H1 (cell line): Measurements from ENCODE around the gene SEC62. TPM values are rescaled to one million over a fixed set of nuclear protein-coding genes. Genes with fewer than 3 reads are reported as not detected.

Experiments used
- CTCF ChIA-PET: fragments of 300-600 bp; sonication (Branson Sonifier 250); formaldehyde crosslinking; loops from one replicate; lab custom pipeline; 2021; ENCODE audit not compliant: partially characterized antibody; lab: Charles Lee
- POLR2A ChIA-PET: fragments of 300-600 bp; sonication (Branson Sonifier 250); formaldehyde crosslinking; loops from one replicate; lab custom pipeline; 2021; ENCODE audit warnings: inconsistent platforms; ENCODE audit not compliant: partially characterized antibody; lab: Charles Lee
- DNase-seq, 2 experiments: peaks; one replicate each; pipeline versions ENCODE4 v3.0.0 to v3.0.0-alpha.2; 2010 to 2022; ENCODE audit warnings: low spot score in 2 of 2, low read depth in 1 of 2, mixed read lengths in 1 of 2
- FAIRE-seq: peaks from 2 replicates; lab custom pipeline; 2011; peaks lifted over from hg19 to GRCh38; lab: Jason Lieb, UNC
- H2AFZ ChIP-seq: 2 replicates; pipeline ENCODE4 v1.8.1; 2012; ENCODE audit warnings: low read length, inconsistent platforms
- H2AK5ac ChIP-seq: 2 replicates; pipeline ENCODE4 v1.6.1; 2013; ENCODE audit warnings: low read depth, low read length
- H2BK120ac ChIP-seq: replicated peaks from 2 replicates; pipeline ENCODE3; 2013; ENCODE audit warnings: low read depth, low read length, inconsistent platforms
- H2BK12ac ChIP-seq: 2 replicates; pipeline ENCODE4 v1.6.1; 2013; ENCODE audit warnings: low read depth, low read length
- H2BK15ac ChIP-seq: 2 replicates; pipeline ENCODE4 v1.6.1; 2013; ENCODE audit warnings: low read length
- H2BK20ac ChIP-seq: 2 replicates; pipeline ENCODE4 v1.6.1; 2013; ENCODE audit warnings: low read length
- H2BK5ac ChIP-seq: 2 replicates; pipeline ENCODE4 v1.6.1; 2013; ENCODE audit warnings: low read depth, low read length
- H3K14ac ChIP-seq: 2 replicates; pipeline ENCODE4 v1.6.1; 2013; ENCODE audit warnings: inconsistent platforms; ENCODE audit not compliant: insufficient read length
- H3K18ac ChIP-seq: 2 replicates; pipeline ENCODE4 v1.6.1; 2013; ENCODE audit warnings: low read length; ENCODE audit errors: extremely low read depth
- H3K23ac ChIP-seq: 2 replicates; pipeline ENCODE4 v1.6.1; 2013; ENCODE audit warnings: inconsistent platforms; ENCODE audit not compliant: insufficient read length
- H3K23me2 ChIP-seq: 2 replicates; pipeline ENCODE4 v1.6.1; 2013; ENCODE audit warnings: low read depth, low read length
- H3K27ac ChIP-seq: 2 replicates; pipeline ENCODE4 v1.6.1; 2011; ENCODE audit warnings: low read depth, low read length, inconsistent platforms
- H3K27me3 ChIP-seq, 4 experiments: replicated peaks in 1 of 4; 1 replicate in 1 of 4; 2 replicates in 3 of 4; pipeline versions ENCODE4 v1.6.1 to v1.8.1; 2011 to 2013; ENCODE audit warnings: low read length in 3 of 4, mild to moderate bottlenecking in 3 of 4, inconsistent platforms in 2 of 4, mixed read lengths in 2 of 4, moderate library complexity in 1 of 4; ENCODE audit not compliant: control insufficient read depth in 3 of 4, insufficient read depth in 3 of 4; ENCODE audit errors: extremely low read depth in 1 of 4
- H3K36me3 ChIP-seq, 4 experiments: 2 replicates each; pipeline versions ENCODE4 v1.6.1 to v1.8.1; 2011 to 2013; ENCODE audit warnings: mild to moderate bottlenecking in 4 of 4, low read length in 3 of 4, moderate library complexity in 2 of 4, control low read depth in 1 of 4, inconsistent platforms in 1 of 4; ENCODE audit not compliant: insufficient read depth in 4 of 4, control insufficient read depth in 2 of 4
- H3K4ac ChIP-seq: replicated peaks from 2 replicates; pipeline ENCODE3; 2013; ENCODE audit warnings: low read length, low read depth, mixed read lengths, inconsistent platforms; ENCODE audit not compliant: insufficient read length
- H3K4me1 ChIP-seq, 4 experiments: replicated peaks in 1 of 4; 1 replicate in 1 of 4; 2 replicates in 3 of 4; pipeline versions ENCODE4 v1.6.1 to v1.8.1; 2011 to 2013; ENCODE audit warnings: low read length in 3 of 4, inconsistent platforms in 2 of 4, mixed read lengths in 1 of 4; ENCODE audit not compliant: insufficient read depth in 4 of 4, control insufficient read depth in 3 of 4
- H3K4me2 ChIP-seq, 2 experiments: 2 replicates each; pipeline versions ENCODE4 v1.6.1 to v1.8.1; 2011 to 2013; ENCODE audit warnings: low read depth in 2 of 2, low read length in 2 of 2, control low read depth in 1 of 2, inconsistent platforms in 1 of 2, mild to moderate bottlenecking in 1 of 2; ENCODE audit not compliant: insufficient read depth in 1 of 2
- H3K4me3 ChIP-seq, 4 experiments: fragments of 200-600, 300-600 bp in 1 of 4; sonication (generic), shearing (Covaris generic), sonication (Bioruptor Twin) in 1 of 4; 2 replicates each; pipeline versions ENCODE4 v1.5.1 to v1.8.1; 2011 to 2016; ENCODE audit warnings: low read length in 4 of 4, low read depth in 3 of 4, control low read depth in 2 of 4, inconsistent platforms in 2 of 4, mild to moderate bottlenecking in 2 of 4, mixed read lengths in 1 of 4, moderate library complexity in 1 of 4; ENCODE audit not compliant: insufficient read depth in 2 of 4; ENCODE audit errors: extremely low read depth in 1 of 4
- H3K56ac ChIP-seq: replicated peaks from 2 replicates; pipeline ENCODE3; 2013; ENCODE audit warnings: low read depth, mild to moderate bottlenecking, mixed read lengths, low read length, inconsistent platforms; ENCODE audit not compliant: insufficient read length
- H3K79me1 ChIP-seq: 2 replicates; pipeline ENCODE4 v1.6.1; 2013; ENCODE audit warnings: low read depth, low read length, control low read depth
- H3K79me2 ChIP-seq, 2 experiments: 2 replicates each; pipeline versions ENCODE4 v1.6.1 to v1.8.1; 2012 to 2013; ENCODE audit warnings: low read length in 2 of 2, mild to moderate bottlenecking in 2 of 2, inconsistent platforms in 1 of 2; ENCODE audit not compliant: insufficient read depth in 2 of 2, control insufficient read depth in 1 of 2
- H3K9ac ChIP-seq, 4 experiments: replicated peaks in 1 of 4; 1 replicate in 1 of 4; 2 replicates in 3 of 4; pipeline versions ENCODE4 v1.6.1 to v1.8.1; 2011 to 2013; ENCODE audit warnings: low read depth in 3 of 4, low read length in 3 of 4, control low read depth in 2 of 4, mild to moderate bottlenecking in 2 of 4, moderate library complexity in 2 of 4, inconsistent platforms in 1 of 4; ENCODE audit errors: extremely low read depth in 1 of 4
- H3K9me3 ChIP-seq, 2 experiments: 2 replicates each; pipeline versions ENCODE4 v1.6.1 to v1.8.1; 2012 to 2013; ENCODE audit warnings: mild to moderate bottlenecking in 2 of 2, moderate library complexity in 2 of 2, control low read depth in 1 of 2, inconsistent platforms in 1 of 2, low read depth in 1 of 2, low read length in 1 of 2, mixed read lengths in 1 of 2; ENCODE audit not compliant: insufficient read depth in 2 of 2
- H4K20me1 ChIP-seq, 2 experiments: replicated peaks in 1 of 2; 2 replicates each; pipeline versions ENCODE3 to v1.8.1; 2011 to 2013; ENCODE audit warnings: inconsistent platforms in 2 of 2, low read length in 2 of 2, mild to moderate bottlenecking in 1 of 2; ENCODE audit not compliant: insufficient read depth in 2 of 2, control insufficient read depth in 1 of 2
- H4K5ac ChIP-seq: 2 replicates; pipeline ENCODE4 v1.6.1; 2013; ENCODE audit warnings: low read length, low read depth, mixed read lengths, inconsistent platforms; ENCODE audit not compliant: insufficient read length
- H4K8ac ChIP-seq: 2 replicates; pipeline ENCODE4 v1.8.0; 2013; ENCODE audit warnings: mild to moderate bottlenecking, moderate library complexity, low read length, inconsistent platforms; ENCODE audit not compliant: insufficient read depth; ENCODE audit errors: extremely low read depth
- H4K91ac ChIP-seq: replicated peaks from 2 replicates; pipeline ENCODE3; 2013; ENCODE audit warnings: low read length, mixed read lengths, inconsistent platforms; ENCODE audit not compliant: insufficient read length
- HDAC2 ChIP-seq, 2 experiments: fragments of 300-600 bp in 1 of 2; sonication (generic) in 1 of 2; IDR thresholded peaks; 2 replicates each; pipeline ENCODE4 v1.6.1; 2011 to 2012; ENCODE audit warnings: low read depth in 2 of 2, low read length in 2 of 2, mild to moderate bottlenecking in 2 of 2, moderate library complexity in 2 of 2, borderline replicate concordance in 1 of 2, inconsistent platforms in 1 of 2
- KDM5A ChIP-seq: fragments of 200-600 bp; IDR thresholded peaks from 2 replicates; pipeline ENCODE4 v1.7.1; 2012; ENCODE audit warnings: mild to moderate bottlenecking, low read length, inconsistent platforms, mixed read lengths
- WGBS, 2 experiments: shearing (Covaris generic) in 1 of 2; methylation state at CpG; one replicate each; pipeline versions ENCODE4 v1.1.6 to v1.1.7; 2013 to 2015; ENCODE audit warnings: low lambda C conversion rate in 2 of 2, mixed read lengths in 2 of 2, inconsistent platforms in 1 of 2, low coverage in 1 of 2, missing lambda C conversion rate in 1 of 2; ENCODE audit not compliant: insufficient replicate concordance in 2 of 2, insufficient coverage in 1 of 2, insufficient read length in 1 of 2; ENCODE audit errors: extremely low coverage in 1 of 2, missing lambda C conversion rate in 1 of 2; 5-methylcytosine and 5-hydroxymethylcytosine counted together
- polyA plus RNA-seq, 7 experiments: library from polyadenylated mRNA; depleted of rRNA in 3 of 7; stranded (reverse) in 5 of 7; unstranded in 2 of 7; fragments of >200 nt in 5 of 7; fragments of 200-250 nt in 2 of 7; gene quantifications; 1 replicate in 5 of 7; 2 replicates in 1 of 7; 4 replicates in 1 of 7; pipeline versions ENCODE4 v1.2.1 to v1.2.3, GENCODE V29; 2011 to 2013; ENCODE audit warnings: missing spikeins in 2 of 7, mixed read lengths in 2 of 7
- total RNA-seq: library from RNA; stranded (reverse); fragmentation: NEBNext Ultra II Directional; extraction: Animal tissue kit (Norgen Biotek cat#: 25700); gene quantifications from 2 replicates; pipeline ENCODE4 v1.2.1, GENCODE V29; 2021

Gene SEC62
- total and polyA plus RNA-seq, 2 of the 8 experiments (the other 6 are each of a cell fraction or from before 2014, with no cell fraction given) = 67.8 to 113 TPM

DNA sequence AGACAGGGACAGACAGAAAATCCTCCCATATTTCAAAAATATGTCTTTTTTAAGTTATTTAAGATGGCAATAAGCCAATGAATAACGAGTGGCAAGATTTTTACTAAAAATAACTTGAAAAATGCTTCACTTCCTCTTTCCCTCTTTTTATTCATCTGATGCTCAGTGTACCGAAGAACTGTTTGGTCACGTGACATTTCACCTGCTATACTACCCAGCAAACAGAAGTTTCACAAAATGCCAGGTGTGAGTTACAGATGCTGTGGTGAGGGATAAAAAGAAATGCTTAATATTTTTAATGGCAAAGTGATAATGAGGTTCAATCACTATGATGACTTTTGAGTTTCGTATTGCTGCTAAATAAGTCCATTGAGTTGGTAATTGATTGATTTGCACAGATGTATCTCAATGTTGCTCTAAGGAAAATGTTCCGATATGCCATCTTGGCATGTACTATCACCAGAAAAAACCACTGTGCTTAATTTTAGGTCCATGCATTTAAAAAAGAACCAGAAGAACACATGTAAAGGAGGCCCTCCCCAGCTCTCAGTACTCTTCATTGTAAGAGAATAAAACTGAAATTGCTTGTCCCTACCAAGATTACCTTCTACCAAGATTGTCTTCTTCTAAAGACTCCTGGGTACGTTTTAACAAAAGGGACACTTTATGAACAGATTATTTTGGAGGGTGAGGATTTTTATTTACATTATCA, 26.0 kb upstream of the SEC62 start:
- TF ChIP-seq HDAC2 (IDR thresholded peaks at IDR 0.05; ENCODE audit: borderline replicate concordance in 1 of 2, low read depth in 2 of 2, low read length in 2 of 2) (no peak), KDM5A (no peak)
- H3K27me3 ChIP-seq = no peaks in the 10 kb centered on the region
- no peak overlapping the region for H3K9ac ChIP-seq
- H3K79me1 ChIP-seq = no peaks in the 10 kb centered on the region
- H3K36me3 ChIP-seq = no peaks in the 10 kb centered on the region
- H3K18ac ChIP-seq = no peak overlapping the region
- no peaks in the 10 kb centered on the region for H3K4me1 ChIP-seq
- POLR2A ChIA-PET = no interaction called here
- H4K5ac ChIP-seq = no peak overlapping the region
- H3K23me2 ChIP-seq = no peaks in the 10 kb centered on the region
- H2BK12ac ChIP-seq = no peak overlapping the region
- H3K23ac ChIP-seq = no peak overlapping the region
- no peak overlapping the region for H3K4me2 ChIP-seq
- H2AFZ ChIP-seq = no peak overlapping the region
- no peak overlapping the region for H3K14ac ChIP-seq
- WGBS, 2 experiments = 84% methylated on average over 6 of the region's 6 CpGs; no CpG with 5 or more reads in 1 of the 2 experiments
- H2BK5ac ChIP-seq = no peak overlapping the region
- no peaks in the 10 kb centered on the region for H4K20me1 ChIP-seq
- FAIRE-seq = no peak
- no peak overlapping the region for H2AK5ac ChIP-seq
- H2BK15ac ChIP-seq = no peak overlapping the region
- DNase-seq = no peak
- H2BK20ac ChIP-seq = no peak overlapping the region
- H3K79me2 ChIP-seq = no peaks in the 10 kb centered on the region
- no peak overlapping the region for H2BK120ac ChIP-seq
- peaks cover 0 to 3% of the 10 kb centered on the region in 2 experiments; a peak in 2 of 4 replicates for H3K9me3 ChIP-seq
- no peak overlapping the region for H3K4me3 ChIP-seq
- H3K4ac ChIP-seq = no peak overlapping the region
- H3K56ac ChIP-seq = no peak overlapping the region
- H4K91ac ChIP-seq = no peak overlapping the region
- H3K27ac ChIP-seq = no peak overlapping the region
- CTCF ChIA-PET = no interaction called here
- no peak overlapping the region for H4K8ac ChIP-seq
